Kidney glomerular epithelial cell (primary cell): ENCODE data around the gene CFAP99.
"Not testable (repeated sequence)": the region's sequence is repeated elsewhere in the genome, so short reads cannot be mapped to it uniquely, and the experiment has no call there.

Source experiments
- DNase-seq: peaks from one replicate; lab custom pipeline; 2025; lab: John Stamatoyannopoulos, UW

CFAP99 gene

DNA sequence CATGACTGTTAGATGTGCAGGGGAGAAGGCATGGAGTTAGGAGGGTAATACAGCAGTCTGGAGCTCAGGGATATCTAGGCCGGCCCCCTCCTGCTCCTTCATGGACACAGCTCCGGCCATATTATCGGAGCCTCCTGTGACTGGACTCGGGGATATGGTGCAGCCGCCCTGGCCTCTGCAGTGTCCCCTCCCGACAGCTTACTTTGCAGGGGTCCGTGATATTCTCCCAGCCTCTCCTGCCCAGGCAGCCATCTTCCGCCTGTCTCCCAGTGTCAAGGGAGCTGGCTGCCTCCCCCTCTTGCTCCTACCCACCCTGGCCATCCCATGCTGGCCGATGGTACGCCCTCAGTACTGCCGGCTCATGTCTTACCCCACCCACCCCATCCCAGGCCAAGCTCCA lies 30.3 kb downstream of the CFAP99 start:
- no peak for DNase-seq

DNA sequence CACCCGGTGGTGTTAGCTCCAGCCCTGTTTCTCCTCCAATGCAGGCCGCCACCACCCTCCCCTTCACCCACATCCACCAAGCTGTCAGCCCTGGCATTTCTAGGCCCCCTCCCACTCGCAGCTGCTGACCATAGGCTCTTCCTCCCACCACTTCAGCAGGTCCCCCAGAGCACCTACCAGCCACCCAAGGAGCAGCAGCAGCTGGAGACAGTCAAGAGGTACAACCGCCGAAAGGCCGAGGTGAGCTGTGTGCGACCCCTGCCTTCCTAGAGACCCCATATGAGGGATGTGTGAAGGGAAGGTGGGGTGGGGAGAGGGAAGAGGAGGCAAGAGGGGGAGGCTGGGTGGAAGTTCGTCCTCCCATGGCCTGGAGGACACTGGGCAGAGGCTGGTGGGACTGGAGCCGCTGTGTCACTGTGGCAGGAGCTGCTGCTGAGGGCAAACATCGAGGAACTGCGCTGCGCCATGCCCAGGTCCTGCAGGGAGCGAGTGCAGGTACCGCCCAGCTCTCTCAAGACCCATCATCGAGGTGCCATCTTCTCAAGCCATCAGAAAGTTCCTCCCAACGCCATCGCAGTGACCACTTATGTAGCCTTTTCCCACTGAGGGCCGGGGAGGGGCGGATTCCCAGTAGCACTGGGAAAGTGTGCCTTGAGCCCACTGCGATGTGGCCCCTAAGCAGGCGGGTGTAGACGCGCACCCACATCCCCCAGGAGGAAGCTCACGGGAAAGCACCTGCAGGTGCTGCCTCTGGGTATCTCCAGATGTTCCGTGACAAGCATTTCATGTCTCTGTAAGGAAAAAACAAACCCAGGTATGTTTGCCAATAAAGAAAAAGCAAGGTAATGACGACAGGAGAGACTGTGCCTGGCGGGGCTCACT lies 31.0 kb downstream of the CFAP99 start:
- no peak for DNase-seq

DNA sequence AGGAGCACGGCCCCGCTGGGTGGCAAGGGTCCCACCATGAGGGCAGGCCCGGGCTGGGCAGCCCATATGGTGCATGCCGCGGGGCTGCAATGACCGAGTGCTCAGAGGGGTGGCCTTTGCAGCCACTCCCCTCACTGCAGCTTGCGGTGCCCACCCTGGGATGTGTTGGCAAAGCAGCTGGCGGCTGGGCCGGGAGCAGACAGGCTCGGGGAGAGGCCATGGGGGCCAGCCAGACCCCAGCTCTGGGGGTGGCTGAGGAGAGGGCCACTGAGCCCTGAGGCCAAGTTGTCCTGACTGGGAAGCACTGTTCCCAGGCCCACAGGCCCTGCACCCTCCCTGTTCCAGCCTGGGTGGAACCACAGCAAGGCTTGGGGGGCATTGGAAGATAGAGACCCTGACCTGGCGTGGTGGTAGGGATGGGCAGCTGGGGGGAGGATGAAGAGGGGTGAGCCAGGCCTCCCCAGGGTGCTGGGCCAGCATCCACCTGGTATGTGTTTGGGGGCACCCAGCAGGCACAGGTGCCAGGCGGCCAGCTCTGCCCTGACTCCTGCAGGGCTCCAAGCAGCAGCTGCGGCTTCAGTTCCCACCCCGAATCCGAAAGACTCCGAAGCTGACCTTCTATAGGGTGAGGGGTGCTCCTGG lies 31.8 kb downstream of the CFAP99 start:
- DNase-seq = no peak

DNA sequence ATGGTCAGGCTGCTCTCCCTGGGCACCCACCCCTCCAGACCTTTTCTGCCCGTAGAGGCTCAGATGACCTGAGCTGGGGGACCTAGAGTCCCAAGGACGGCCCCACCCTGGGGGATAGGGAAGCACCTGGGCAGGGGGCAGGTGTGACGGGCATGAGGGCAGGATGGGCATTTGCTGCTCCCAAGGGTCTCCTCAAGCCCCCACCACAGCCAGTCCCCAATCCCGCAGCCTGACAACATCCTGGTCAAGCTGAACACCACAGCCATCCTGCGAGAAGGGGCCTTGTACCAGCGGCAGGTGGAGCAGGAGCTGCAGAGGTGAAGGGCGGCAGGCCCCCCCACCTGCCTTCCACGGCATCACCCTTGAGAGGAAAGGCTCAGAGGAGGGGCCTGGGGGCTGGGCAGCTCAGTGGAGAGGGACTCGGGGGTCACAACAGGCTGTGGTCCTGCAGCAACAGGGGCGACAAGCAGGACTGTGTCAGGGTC lies 32.3 kb downstream of the CFAP99 start:
- no peak for DNase-seq

DNA sequence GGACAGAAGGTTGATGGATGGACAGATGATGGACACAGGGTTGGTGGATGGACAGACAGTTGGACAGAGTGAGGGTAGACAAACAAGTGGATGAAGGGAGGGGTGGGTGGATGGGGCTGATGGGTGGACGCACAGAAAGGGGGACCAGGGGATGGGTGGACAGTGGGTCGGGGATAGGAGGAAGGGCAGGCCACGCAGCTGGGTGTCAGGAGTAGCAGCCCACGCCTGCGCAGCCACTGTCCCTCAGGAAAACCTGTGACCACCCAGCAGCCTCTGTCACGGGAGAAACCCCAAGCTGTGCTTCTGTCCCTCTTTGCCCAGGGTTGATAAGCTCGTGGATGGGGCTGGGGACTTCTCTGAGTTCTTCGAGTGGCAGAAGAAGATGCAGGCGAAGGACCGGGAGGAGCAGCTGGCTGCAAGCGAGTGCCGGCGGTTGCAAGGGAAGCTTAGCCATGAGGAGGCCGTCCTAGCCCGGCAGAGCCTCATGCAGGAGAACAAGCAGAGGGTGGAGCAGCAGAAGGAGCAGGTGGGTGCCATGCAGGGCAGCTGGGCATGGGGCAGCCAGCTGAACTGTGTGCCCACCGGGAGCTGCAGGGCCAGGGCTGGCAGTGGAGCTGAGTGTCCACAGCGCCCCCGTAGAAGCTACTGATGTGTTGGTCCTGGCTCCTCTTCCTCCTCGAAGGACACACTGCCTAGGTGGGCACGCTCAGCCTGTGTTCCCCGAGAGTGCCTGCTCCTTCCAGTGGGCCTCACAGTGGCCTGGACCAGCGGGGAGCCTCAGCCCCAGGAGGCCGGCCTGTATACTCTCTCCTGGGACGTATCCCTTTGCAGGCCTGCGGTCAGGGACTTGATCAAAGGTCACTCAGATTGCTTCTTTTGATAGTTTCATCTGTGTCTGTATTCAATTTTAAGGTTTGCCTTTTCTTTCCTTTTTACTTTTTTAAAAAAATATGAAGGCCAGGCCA lies 33.3 kb downstream of the CFAP99 start:
- no peak for DNase-seq

DNA sequence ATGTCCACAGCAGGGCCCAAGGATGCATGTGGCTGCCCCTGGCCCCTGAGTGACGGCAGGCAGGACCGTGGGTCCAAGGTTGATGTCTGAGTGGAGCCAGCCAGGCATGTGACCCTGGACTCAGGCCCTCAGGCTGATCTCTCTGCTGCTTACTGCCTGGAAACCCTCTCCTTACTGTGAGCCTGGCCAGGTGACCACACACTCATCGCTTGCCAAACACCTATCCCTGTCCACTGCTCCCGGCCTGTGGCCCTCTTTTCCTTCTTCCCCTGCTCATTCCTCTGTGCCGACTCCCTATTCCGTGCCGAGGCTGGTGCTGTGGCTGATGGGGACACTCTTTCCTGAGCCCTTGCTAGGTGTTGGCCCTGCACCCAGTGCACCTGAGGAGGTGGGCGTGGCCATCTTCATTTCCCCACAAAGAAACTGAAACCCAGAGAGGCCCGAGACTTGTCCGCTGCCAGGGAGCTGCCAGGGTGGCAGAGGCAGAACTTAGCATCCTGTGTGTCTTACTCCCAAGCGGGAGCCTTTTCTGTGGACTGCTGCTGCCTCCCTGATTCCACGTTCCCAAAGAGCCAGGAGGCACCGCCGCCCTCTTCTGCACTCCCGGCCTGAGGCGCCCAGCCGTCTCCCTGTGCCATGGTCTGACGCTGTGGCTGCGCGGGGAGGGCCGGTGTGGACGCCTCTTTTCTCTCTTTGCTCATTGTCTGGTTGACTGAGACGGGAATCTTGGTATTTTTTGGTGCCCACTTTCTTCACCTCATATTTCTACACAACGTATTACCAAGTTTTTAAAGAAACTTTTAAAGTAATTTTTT lies 38.9 kb downstream of the CFAP99 start:
- DNase-seq = no peak

DNA sequence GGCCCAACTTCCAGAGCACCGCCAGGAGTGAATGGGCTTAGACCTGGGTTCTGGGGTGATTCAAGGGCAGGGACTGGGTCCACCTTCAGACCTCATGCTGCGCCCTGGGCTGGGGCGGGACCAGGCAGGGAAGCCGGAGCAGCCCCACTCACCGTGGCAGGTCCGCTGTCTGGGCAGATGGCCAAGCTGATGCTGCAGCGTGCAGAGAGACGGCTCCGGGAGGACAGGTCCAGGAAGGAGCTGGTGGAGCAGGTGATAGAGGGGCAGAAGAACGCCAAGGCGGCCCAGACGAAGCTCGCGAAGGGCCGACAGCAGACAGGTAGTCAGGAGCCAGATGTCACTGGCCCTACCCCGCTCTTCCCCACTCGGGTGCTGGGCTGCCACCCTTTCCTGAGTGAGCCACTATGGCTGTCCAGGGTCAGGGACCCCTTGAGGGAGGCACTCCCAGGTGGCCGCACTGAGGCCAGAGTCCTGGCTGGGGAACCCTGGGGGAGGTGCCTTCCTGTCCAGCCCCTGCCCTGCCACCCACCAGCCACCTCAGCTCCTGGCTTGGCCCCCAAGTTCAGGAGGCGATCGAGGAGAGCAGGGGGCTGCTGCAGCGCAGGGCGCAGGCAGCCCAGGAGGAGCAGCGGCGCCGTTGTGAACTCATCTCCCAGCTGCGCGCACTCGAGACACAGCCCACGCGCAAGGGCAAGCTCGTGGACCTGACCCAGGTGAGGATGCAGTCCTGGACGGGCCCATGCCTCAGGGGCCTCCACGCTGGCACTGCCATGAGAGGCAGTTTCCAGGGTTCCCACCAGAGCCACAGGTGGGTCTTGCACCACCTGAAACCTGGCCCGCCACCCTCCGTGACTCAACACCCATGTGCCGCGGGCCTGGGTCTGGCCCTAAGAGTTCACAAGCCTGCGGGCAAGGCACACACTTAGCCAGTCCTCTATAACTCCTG lies 40.1 kb downstream of the CFAP99 start:
- no peak for DNase-seq

DNA sequence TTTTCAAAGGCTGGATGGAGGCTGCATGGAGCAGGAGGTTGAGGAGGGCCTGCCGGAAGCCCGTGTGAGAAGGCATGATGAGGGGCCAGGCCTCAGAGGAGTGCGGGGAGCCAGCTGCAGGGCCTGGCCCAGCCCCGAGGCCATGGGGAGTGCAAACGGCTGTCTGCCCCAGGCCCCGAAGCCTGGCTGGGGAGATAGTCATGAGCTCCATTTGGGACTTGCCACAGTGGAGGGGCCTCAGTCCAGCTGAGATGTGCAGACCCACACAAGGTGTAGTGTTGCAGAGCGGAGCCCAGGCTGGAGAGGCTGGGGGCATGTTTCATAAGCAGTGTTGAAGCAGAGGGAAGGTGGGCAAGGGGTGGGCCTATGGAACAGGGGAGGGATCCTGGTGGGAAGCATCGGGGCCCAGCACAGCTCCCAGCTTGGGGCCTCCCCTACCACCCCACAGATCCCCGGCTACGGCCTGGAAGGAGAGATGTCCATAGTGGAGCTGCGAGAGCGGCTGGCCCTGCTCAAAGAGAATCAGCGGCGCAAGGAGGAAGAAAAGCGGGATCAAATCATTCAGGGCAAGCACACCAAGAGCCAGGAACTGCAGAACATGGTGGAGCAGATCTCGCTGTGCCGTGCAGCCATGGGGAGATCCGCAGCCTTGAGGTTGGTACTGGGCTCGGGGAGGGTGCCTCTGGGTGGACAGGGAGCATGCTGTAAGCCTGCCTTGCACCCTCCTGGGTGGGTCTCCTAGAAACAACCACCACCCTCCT lies 41.0 kb downstream of the CFAP99 start:
- DNase-seq = no peak

DNA sequence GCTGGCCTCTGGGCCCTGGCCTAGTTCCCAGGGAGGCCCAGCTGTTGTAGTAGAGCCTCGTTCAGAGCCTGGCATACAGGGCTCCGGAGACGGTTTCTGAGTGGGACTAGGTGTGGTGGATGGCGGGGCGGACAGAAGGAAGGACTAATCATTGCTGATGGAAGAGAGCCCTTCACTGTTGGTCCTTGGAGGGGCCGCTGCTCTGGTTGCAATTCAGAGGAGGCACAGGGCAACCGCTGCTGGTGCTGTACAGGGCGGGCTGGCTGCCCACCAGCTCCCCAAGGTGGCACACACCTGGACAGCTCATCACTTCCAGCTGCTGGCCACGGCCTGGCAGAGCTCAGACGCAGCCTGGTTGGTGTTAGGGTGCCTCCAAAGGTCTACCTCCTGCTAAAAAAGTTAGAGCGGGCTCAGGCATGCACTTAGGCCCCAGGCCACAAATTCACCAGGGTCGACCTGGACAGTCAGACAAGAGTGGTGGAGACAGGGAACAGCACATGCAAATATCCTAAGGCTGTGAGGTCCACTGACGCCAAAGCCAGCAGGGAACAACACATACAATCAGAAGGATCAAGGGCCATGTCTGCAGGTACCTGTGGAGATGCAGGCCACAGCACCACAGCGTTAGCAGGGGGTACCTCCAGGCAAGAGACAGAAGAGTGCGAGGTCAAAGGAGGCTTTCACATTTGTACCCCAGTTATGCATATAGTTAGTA lies 42.6 kb downstream of the CFAP99 start:
- DNase-seq = no peak

DNA sequence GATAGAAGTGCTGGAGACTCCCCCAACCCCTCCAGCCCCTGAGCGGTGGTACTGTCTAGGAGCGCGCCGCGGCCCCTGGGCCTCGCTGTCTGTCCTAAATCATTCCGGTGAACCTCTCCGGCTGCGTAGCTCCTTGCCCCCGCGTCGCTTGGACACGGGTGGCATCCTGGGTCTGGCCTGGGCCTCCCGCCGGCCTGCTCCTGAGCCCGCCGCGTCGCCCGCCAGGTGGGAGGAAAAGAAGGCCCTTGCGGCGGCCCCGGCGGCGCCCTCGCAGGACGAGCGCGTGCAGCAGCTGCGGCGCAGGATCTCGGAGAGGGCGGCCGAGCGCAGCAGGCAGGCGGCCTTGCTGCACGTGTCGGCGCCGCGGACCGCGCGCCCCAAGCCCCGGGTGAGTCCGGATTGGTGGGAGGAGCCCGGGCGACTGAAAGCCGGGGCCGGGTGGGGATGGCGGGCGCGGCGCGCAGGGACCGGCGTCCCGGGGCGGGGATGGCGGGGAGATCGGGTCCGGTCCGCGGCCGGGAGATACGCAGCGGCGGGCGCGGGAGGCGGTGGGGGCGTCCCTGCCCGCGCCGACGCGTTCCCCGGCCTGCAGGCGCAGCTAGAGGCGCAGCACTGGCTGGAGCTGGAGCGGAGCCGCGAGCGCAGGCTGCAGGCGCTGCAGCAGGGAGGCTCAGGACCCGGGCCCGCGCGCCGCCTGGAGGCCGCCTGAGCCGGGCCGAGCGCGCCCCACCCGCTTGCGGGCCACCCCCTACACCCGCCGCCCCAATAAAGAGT lies 43.6 kb downstream of the CFAP99 start:
- DNase-seq = peak; percentile 27

DNA sequence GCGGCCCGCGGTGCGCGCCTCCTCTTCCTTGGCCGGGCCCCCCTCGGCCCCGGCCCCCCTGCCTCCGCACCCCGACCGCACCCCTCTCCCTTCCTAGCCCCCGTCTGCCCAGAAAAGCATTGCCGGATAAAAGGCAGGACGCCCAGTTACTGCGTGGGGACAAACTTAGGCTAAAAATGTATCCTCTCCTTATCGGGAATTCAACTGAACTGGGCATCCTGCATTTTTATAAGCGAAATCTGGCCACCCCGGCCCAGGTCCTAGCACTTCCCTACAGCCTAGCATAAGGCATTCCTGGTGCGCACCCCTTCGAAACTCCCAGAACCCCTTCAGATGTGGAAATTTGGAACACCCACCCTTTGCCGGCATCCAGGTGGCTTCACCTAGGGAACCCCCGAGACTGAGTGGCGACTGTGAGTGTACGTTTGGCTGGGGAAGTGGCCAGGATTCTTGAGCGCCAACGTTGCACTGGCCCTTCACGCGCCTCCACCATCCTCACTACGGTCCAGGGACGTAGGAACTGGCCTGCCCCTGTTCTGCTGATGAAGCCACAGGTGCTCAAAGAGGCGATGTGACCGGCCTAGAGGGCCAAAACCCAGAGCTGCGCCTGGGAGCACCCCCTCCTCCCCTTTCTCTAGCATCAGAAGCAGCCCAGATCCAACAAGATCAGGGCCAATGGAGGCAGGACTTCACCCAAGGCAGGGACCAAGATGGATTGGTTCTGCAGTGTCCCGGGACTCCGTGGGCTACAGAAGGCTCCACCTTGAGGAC lies 44.4 kb downstream of the CFAP99 start:
- no peak for DNase-seq

DNA sequence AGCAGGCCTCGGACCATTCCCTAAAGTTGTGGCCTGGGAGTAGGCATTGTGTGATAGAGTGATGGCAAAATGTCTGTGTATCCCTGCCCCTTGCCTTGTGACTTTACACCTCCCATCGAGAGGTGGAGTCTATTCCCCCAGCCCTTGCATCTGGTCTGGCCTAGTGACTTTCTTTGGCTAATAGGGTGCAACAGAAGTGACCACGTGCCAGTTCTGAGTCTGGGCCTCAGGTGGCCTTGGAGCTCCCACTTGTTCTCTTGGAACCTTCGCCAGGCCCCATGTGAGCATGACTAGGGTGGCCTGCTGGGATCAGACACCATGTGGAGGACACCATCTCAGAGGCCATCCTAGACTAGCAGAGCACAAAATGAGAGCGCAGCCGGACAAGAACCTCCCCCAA lies 46.3 kb downstream of the CFAP99 start:
- no peak for DNase-seq

DNA sequence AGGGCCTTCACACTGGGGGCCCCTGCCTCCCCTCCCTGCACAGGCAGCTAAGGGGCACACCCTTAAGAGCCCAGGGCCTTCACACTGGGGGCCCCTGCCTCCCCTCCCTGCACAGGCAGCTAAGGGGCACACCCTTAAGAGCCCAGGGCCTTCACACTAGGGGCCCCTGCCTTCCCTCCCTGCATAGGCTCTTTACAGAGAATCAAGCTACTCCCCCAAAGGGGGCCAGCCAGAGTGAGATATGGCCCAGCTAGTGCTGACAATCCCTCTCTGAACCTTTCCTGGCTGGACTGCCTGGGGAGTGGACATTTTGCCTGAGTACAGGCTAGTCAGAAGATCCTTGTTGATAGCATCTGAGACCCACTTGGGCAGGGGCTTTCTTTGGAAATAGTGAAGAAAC lies 46.8 kb downstream of the CFAP99 start:
- DNase-seq = not testable (repeated sequence)

DNA sequence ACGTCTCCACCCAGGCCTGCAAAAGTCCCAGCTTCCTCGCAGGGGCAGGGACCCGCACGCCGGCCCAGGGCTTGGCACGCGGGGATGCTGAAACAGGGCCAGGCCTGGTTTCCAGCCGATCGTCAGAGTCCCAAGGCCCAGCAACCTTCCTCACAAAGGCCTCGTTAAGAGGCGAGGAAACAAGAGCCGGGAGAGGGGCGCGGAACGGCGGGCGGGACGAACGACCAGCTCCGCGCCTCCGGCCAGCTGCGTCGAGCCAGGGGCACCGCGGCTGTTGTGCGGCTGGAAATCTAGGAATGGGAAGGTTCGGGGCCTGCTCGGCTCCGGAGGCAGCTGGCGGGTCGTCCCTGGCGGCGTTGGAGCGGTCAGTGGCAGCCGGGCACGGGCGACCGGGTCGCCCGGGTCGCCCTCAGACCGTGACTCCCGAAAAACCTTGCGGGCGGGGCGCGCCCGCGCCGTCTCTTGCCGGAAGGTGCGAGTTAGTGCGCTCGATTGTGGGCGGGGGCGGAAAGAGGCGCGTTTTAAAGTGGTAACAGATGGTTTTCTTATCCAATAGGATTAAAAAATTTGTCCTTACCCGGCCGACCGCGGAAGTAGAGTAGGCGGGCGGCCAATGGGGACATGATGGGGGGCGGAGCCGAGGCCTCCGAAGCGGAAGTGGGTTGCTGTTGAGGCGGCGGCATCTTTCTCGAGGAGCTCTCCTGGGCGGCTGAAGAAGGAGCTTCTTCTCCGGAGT lies 49.9 kb downstream of the CFAP99 start, which contains the start of gene RNF4:
Gene RNF4, plus strand, starts transcription at position 651 of the 736 bp plus-strand sequence. CDS start 21,388 bp downstream, outside the sequence.
- peak; percentile 97 for DNase-seq

DNA sequence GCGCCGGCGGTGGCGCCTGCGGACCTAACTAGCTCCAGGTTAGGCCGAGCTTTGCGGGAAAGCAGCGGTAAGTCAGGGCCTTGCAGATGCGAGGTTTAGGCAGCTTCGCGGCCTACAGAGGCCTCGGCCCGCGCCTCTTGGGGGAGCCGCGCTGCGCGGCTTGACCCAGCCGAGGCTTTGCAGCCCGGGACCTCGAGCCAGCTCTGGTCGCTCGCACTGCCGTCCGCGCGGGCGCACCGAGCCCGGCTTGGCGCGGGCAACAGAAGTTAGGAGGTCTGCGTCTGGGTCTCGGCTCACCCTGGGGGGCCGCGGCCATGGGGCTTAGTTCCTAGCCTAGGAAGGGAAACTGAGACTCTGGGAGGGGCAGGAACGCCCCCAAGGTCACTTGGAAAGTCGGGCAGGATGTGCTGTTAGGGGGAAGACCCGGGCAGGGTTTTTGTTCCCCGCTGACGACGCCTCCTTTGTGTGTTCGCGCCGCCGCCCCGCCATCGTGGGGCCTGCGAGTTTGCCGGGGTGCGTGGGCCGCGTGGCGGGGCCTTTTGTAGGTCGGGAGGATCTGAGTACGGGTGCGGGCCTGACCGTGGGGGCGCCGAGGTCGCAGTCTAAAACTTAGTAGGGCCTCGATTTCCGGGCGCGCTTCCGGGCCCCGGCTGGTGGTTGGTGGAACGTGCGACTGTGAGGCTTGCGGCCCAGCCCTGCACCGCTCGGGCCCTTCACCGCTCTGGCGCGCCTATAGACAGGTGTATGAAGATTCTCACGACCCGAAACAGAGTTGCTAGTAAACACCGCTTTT lies 50.6 kb downstream of the CFAP99 start:
- peak; percentile 34 for DNase-seq
